Vein endothelial cell (primary cell): Measurements from ENCODE around the gene C5orf63. TPM values are rescaled to one million over a fixed set of nuclear protein-coding genes. Genes with fewer than 3 reads are reported as not detected.

ENCODE experiments used
- total RNA-seq: library from RNA; depleted of rRNA; stranded (reverse); fragments of >200 nt; gene quantifications from 2 replicates; pipeline ENCODE4 v1.2.3, GENCODE V29; 2012

C5orf63 gene
- 3.6 and 4.0 TPM in 2 replicates for total RNA-seq

GRCh38 chr5:127072861-127073846 lies at the start of gene C5orf63:
TSS of gene C5orf63 (minus strand) at chr5:127073502. CDS start at chr5:127058995, 14,507 bp downstream.

GRCh38 chr5:127030259-127031146 lies 42.8 kb downstream of the C5orf63 start, which contains the start of gene MARCHF3:
TSS of gene MARCHF3 (minus strand) at chr5:127030558. CDS start at chr5:126918171, 112,387 bp downstream.

Other genes starting within 250 kb of the C5orf63 start
- 75.8 and 79.0 TPM in 2 replicates for gene MARCHF3, start 42.9 kb downstream of the C5orf63 start, total RNA-seq
- gene MEGF10, start 217.3 kb upstream of the C5orf63 start, total RNA-seq = 1.3 and 4.6 TPM in 2 replicates